Activated CD4-positive, alpha-beta T cell treated with anti-CD3 and anti-CD28 coated beads, Interleukin-2, amount 50 U/mL, for 1 hour (primary cell): ENCODE results near the gene KRTAP2-3.
"Not testable (repeated sequence)": the region's sequence is repeated elsewhere in the genome, so short reads cannot be mapped to it uniquely, and the experiment has no call there.

Source experiments
- DNase-seq: peaks from one replicate; pipeline ENCODE4 v3.0.0-alpha.2; 2020

KRTAP2-3 gene

GRCh38 chr17:41060052-41060604 is at the start of gene KRTAP2-3:
Gene KRTAP2-3, minus strand, starts transcription at chr17:41060114. Its CDS starts 64 bp downstream, at chr17:41060050.
- DNase-seq, result no peak

DNA sequence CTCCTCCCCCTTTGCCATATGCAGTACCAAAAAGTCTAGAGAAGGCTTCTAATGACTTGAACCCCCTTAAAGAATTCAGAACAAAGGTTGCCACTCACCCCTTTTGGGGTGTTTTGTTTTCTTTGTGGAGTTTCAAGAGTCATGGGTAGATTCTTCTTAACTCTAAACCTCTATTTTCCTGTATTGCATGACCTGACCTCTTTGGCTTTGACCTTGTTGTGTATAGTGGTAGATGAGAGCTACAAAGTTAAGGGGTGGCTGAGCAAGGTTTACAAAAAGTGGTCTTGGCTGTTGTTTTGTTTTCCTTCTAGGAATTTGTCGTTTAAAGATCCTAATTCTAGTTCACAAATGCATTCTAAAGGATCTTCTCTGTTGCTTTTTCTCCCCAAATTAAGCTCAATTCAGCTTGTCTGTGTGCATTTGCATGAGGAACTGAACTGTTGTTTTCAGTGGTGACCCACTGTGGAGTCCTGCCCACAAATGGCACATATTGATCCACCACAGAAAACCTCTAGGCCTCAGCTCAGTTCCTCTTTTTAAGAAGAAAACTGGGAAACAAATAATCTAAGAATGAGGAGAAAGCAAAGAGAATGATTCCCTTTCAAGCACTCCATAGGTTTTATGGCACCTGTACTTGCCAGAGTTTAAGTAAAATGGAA is 48.9 kb upstream of the KRTAP2-3 start:
- DNase-seq, result not testable (repeated sequence)

DNA sequence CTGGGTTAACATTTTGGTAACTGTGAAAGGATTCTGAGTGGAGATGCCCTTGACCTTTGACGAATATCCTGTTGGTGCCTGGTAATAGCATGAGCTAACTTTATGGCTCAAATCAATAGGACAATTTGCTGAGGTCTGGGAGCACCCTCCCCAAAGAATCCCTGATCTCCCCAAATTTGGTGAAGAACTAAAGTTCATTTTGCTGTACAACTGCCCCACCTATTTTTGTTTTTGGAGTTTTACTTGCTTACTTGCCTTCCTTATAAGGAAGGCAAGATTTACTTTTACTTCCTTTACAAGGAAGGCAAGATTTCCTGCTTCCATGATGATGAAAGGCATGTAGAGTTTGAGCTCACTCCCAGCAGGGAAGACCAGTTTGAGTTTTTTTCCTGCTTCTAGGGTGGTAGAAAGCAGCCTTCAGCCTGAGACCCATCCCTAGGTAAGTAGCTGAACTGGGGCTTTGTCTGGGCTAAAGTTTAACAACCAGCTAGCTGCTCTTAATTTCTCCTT is 48.1 kb upstream of the KRTAP2-3 start:
- no peak for DNase-seq

- DNase-seq, result not testable (repeated sequence)
Measured at GRCh38 chr17:41105347-41105746, 45.4 kb upstream of the KRTAP2-3 start, which contains the start of gene KRTAP4-9. Gene KRTAP4-9, plus strand, starts transcription at chr17:41105389. Its CDS starts 0 bp downstream, at chr17:41105389.

DNA sequence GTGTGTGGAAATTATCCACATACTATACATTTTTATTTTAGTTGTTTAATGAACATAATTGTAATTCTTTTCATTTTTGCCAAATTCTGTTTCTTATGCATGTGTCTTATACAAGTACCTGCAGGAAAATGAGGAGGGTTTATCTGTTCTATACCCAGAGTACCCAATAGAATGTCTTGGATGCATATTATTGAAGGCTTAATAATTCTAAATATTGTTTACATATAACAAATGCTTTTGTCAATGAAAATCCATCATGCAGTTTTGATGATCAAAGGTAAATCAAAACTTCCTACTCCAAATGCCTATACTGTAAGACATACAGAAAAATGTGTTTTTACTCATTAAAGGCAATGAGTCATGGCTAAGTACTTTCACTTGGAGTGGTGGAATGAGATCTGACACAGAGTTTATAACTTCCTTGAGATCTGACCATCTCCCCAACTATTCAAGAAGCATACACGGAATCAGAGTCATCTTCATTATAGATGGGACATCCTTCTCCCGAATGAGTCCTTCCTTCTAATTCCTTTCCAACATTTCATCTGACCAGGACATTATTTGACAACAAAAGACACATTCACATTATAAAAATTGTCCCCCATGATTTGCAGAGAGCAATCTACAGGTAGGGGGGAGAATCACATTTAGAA is 44.6 kb upstream of the KRTAP2-3 start:
- DNase-seq, result not testable (repeated sequence)

DNA sequence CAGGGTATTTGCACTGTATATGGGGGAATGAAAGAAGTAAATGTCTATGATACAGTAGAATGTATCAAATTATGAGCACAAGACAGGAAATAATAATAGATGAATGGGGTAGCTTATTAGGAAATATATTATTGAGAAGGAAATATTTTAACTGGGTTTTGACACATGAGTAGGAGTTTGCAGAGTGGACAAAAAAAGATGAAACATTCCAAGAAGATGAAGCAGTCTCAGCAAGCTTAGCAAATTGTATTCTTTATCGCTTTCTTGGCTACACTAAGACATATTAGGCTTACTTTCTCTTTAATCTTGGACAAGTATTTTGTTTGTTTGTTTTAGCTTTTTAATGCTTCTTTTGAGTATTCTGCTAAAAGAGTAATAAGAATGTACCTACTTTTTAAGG is 44.0 kb upstream of the KRTAP2-3 start:
- no peak for DNase-seq

DNA sequence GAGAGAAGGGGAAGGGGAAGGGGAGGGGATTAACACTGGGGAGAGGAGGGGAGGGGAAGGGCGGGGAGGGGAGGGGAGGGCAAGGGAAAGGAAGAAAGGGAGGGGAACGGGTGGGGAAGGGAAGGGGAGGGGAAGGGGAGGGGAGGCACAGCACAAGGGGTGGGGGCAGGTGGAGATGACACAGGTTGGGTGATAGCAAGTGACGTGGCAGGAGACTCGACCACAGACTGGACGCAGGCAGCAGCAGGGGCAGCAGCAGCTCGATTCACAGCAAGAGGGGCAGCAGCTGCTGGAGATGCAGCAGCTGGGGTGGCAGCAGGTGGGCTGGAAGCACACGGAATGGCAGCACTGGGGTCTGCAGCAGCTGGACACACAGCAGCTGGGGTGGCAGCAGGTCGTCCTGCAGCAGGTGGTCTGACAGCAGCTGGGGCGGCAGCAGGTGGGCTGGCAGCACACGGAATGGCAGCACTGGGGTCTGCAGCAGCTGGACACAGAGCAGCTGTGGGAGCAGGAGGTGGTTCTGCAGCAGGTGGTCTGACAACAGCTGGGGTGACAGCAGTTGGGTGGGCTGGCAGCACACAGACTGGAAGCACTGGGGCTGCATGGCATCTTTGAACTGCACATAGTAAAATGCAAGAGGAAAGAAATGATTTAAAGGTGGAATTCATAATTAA is 41.8 kb upstream of the KRTAP2-3 start, which contains the start of gene KRTAP4-16:
TSS of gene KRTAP4-16 (minus strand) at position 624 of the 674 bp plus-strand sequence. CDS start at position 624, 0 bp downstream.
- DNase-seq, result no peak

GRCh38 chr17:41099682-41100480 is 40.0 kb upstream of the KRTAP2-3 start:
- not testable (repeated sequence) for DNase-seq

- no peak for DNase-seq
Measured at GRCh38 chr17:41098481-41098880, 38.6 kb upstream of the KRTAP2-3 start.

DNA sequence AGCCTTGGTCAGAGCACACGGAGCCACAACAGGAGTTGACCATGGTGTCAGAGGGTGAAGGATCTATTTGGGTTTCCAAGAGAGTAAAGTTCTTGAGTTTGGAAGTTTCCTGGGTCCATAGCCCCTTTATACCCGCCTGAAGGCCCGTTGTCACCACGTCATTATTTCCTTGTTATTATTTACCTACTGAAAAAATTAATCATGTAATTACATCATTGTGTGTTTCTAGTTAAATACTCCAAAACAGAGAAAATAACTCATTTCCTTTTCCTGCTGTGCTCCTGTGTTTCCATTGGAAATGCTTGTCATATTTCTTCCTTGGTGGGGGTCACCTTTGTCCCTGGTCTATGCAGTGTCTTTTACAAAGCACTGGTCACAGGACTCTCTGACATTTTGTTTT is 38.1 kb upstream of the KRTAP2-3 start, which contains the start of gene KRTAP4-8:
TSS of gene KRTAP4-8 (minus strand) at position 101 of the 400 bp plus-strand sequence. CDS start at position 43, 58 bp downstream.
- no peak for DNase-seq

DNA sequence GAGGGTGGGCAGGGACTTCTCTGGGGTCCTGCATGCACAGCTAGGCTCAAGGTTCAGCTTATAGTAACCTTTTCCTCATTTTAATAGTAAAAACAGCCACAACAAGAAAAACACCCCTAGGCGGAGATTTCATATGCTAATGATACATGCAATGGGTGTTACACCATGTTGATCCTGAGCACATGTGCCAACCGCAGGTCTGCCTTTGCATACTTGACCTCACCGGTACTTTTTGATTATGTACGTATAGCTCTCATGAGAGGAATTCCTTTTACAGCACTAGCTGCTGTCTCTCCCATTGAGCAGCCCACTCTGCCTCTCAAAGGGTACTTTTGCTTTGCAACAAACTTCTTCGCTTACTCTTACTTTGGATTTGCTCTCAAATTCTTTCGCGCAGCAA is 36.1 kb upstream of the KRTAP2-3 start:
- DNase-seq, result no peak

GRCh38 chr17:41088760-41089352 is 28.9 kb upstream of the KRTAP2-3 start:
- not testable (repeated sequence) for DNase-seq

DNA sequence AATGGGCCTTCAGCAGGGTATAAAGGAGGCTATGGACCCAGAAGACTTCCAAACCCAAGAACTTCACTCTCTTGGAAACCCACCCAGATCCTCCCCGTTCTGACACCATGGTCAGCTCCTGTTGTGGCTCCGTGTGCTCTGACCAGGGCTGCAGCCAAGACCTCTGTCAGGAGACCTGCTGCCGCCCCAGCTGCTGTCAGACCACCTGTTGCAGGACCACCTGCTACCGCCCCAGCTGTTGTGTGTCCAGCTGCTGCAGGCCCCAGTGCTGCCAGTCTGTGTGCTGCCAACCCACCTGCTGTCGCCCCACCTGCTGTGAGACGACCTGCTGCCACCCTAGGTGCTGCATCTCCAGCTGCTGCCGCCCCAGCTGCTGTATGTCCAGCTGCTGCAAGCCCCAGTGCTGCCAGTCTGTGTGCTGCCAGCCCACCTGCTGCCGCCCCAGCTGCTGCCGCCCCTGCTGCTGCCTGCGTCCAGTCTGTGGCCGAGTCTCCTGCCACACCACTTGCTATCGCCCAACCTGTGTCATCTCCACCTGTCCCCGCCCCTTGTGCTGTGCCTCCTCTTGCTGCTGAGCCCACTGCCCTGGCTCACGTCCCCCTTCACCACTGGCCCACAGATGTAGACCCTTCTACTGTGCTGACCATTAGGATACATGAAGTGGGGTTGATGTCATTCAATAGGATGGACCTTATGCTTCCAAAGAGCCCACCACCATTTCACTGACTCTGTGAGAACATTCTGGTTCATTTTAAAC is 24.4 kb upstream of the KRTAP2-3 start, which contains the start of gene KRTAP4-7:
TSS of gene KRTAP4-7 (plus strand) at position 51 of the 757 bp plus-strand sequence. CDS start at position 108, 57 bp downstream.
- not testable (repeated sequence) for DNase-seq

DNA sequence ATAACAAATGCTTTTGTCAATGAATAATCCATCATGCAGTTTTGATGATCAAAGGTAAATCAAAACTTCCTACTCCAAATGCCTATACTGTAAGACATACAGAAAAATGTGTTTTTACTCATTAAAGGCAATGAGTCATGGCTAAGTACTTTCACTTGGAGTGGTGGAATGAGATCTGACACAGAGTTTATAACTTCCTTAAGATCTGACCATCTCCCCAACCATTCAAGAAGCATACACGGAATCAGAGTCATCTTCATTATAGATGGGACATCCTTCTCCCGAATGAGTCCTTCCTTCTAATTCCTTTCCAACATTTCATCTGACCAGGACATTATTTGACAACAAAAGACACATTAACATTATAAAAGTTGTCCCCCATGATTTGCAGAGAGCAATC is 23.5 kb upstream of the KRTAP2-3 start:
- not testable (repeated sequence) for DNase-seq

GRCh38 chr17:41082626-41083025 is 22.7 kb upstream of the KRTAP2-3 start:
- no peak for DNase-seq

DNA sequence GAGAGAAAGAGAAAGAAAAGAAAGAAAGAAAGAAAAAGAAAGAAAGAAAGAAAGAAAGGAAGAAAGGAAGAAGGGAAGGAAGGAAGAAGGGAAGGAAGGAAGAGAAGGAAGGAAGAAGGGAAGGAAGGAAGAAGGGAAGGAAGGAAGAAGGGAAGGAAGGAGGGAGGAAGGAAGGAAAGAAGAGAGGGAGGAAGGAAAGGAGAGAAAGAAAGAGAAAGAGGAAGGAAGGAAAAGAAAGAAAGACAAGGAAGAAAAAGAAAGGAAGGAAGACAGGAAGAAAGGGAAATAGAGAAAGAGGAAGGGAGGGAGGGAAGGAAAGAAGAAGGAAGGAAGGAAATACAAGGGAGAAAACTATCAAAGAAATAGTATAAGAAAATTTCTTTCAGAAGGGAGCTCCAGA is 16.9 kb upstream of the KRTAP2-3 start:
- DNase-seq, result no peak

- DNase-seq, result no peak
Measured at GRCh38 chr17:41073676-41074075, 13.8 kb upstream of the KRTAP2-3 start.

GRCh38 chr17:41071606-41072360 is 11.9 kb upstream of the KRTAP2-3 start:
- DNase-seq, result no peak

DNA sequence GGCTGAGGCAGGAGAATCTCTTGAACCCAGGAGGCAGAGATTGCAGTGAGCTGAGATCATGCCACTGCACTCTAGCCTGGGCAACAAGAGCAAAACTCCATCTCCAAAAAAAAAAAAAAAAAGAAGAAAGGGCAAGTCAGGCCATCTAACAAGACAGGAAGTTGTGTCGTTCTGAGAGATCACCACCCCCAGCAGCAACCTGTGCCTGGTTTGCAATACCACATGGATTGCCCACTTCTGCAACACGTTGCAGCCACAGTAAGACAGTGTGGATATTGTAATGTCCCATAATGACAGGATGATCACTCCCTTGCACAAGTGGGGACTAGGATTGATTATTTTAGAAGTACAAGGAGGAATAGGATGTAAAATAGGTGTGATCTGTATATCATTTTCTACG is 9.1 kb upstream of the KRTAP2-3 start:
- DNase-seq, result no peak

- no peak for DNase-seq
Measured at GRCh38 chr17:41067281-41067680, 7.4 kb upstream of the KRTAP2-3 start.
